Thyroid gland (tissue), 4 donors: ENCODE measurements around the gene EGFR.

Experiments used
- POLR2A ChIP-seq, 2 donors: fragments of 450-650 bp; IDR thresholded peaks; one replicate each; pipeline ENCODE4 v1.6.1; 2017; ENCODE audit warnings: antibody characterized with exemption in 2 of 2, mild to moderate bottlenecking in 2 of 2, moderate library complexity in 1 of 2
- TF ChIP-seq, protein P1 (sequence below), 6 experiments: fragments of 200-600 bp in 3 of 6; fragments of 450-650 bp in 3 of 6; sonication (generic) in 3 of 6; IDR thresholded peaks; one replicate each; pipeline ENCODE4 v1.5.1; 2016 to 2019; ENCODE audit warnings: antibody characterized with exemption in 6 of 6, mild to moderate bottlenecking in 2 of 6, inconsistent platforms in 1 of 6, moderate library complexity in 1 of 6

DNA sequence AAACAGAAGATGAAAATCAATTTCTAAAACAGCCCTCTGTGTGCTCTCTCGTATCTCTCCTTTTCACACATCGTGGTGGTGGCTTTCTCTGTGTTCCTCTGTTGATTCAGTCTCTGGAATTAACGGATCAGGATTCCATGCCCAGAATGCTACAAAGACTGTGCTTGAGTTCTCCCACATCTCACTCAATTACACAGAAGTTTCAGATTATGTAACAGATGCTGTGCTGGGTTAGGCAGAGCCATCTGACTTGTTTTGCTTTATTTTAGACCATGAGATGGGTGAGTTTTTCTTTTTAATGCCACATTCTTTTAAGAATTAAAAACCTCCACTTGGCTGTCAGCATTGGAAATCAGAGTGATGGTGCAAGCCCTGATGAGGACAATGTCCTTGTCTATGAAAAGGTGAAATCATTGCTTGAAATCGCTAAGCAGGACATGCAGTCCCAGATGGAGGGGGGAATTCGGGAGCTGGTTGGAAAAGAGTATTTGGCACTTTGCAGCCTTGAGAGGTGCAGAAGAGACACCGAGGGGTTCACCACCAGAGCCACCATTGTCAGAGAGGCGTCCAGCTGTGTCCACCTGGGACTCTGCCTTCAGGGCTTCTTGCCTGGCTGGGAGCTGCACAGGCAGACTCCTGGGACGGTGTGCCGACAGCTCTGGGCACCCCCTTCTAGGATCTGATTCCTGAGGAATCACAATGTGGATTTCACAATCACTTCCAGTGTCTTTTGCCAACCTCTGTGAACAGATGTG lies 80.4 kb downstream of the EGFR start:
- no peak for TF ChIP-seq POLR2A (IDR thresholded peaks at IDR 0.05)
- TF ChIP-seq, protein P1, sequence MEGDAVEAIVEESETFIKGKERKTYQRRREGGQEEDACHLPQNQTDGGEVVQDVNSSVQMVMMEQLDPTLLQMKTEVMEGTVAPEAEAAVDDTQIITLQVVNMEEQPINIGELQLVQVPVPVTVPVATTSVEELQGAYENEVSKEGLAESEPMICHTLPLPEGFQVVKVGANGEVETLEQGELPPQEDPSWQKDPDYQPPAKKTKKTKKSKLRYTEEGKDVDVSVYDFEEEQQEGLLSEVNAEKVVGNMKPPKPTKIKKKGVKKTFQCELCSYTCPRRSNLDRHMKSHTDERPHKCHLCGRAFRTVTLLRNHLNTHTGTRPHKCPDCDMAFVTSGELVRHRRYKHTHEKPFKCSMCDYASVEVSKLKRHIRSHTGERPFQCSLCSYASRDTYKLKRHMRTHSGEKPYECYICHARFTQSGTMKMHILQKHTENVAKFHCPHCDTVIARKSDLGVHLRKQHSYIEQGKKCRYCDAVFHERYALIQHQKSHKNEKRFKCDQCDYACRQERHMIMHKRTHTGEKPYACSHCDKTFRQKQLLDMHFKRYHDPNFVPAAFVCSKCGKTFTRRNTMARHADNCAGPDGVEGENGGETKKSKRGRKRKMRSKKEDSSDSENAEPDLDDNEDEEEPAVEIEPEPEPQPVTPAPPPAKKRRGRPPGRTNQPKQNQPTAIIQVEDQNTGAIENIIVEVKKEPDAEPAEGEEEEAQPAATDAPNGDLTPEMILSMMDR (IDR thresholded peaks at IDR 0.05) = no peak
